OCI-LY1 (cell line): ENCODE measurements around the gene SLC35A3.
"Not testable (repeated sequence)": the region's sequence is repeated elsewhere in the genome, so short reads cannot be mapped to it uniquely, and the experiment has no call there.

ENCODE experiments used
- H2AFZ ChIP-seq: fragments of 200-600 bp; sonication (generic), shearing (Covaris generic); 2 replicates; pipeline ENCODE4 v1.6.0; 2014; ENCODE audit warnings: antibody characterized with exemption, mild to moderate bottlenecking, low read length
- H3F3A ChIP-seq: fragments of 200-600 bp; sonication (generic), shearing (Covaris generic); 2 replicates; pipeline ENCODE4 v1.6.0; 2014; ENCODE audit warnings: mild to moderate bottlenecking, antibody characterized with exemption, low read length, moderate library complexity; ENCODE audit not compliant: insufficient read depth
- H3K27ac ChIP-seq: fragments of 200-600 bp; sonication (generic); 2 replicates; pipeline ENCODE4 v1.5.1; 2014; ENCODE audit warnings: low read length, mixed run types, mild to moderate bottlenecking, low read depth; ENCODE audit not compliant: poor library complexity, severe bottlenecking
- H3K27me3 ChIP-seq: fragments of 200-600 bp; sonication (generic); 2 replicates; pipeline ENCODE4 v1.6.0; 2014; ENCODE audit warnings: antibody characterized with exemption, mild to moderate bottlenecking, low read length, moderate library complexity; ENCODE audit not compliant: insufficient read depth
- H3K36me3 ChIP-seq: fragments of 200-600 bp; sonication (generic); 2 replicates; pipeline ENCODE4 v1.6.1; 2014; ENCODE audit warnings: mild to moderate bottlenecking, antibody characterized with exemption, low read length, moderate library complexity, mixed read lengths; ENCODE audit not compliant: insufficient read depth
- H3K4me1 ChIP-seq: fragments of 200-600 bp; sonication (generic); 2 replicates; pipeline ENCODE4 v1.5.1; 2014; ENCODE audit warnings: mild to moderate bottlenecking, low read length, moderate library complexity; ENCODE audit not compliant: insufficient read depth, severe bottlenecking
- H3K4me2 ChIP-seq: fragments of 200-600 bp; sonication (generic), shearing (Covaris generic); 2 replicates; pipeline ENCODE4 v1.6.1; 2014; ENCODE audit warnings: low read length
- H3K4me3 ChIP-seq: fragments of 200-600 bp; sonication (generic); 2 replicates; pipeline ENCODE4 v1.5.1; 2014; ENCODE audit warnings: low read length, low read depth, mild to moderate bottlenecking, mixed read lengths; ENCODE audit not compliant: poor library complexity, severe bottlenecking
- H3K79me2 ChIP-seq: fragments of 200-600 bp; shearing (Covaris generic); 2 replicates; pipeline ENCODE4 v1.6.1; 2016; ENCODE audit warnings: mixed run types, low read length, mixed read lengths; ENCODE audit not compliant: insufficient read depth
- H3K9ac ChIP-seq: fragments of 200-600 bp; sonication (generic), shearing (Covaris generic); 2 replicates; pipeline ENCODE4 v1.6.1; 2014; ENCODE audit warnings: mild to moderate bottlenecking, low read length, mixed read lengths
- H3K9me2 ChIP-seq: fragments of 200-600 bp; sonication (generic), shearing (Covaris generic); 2 replicates; pipeline ENCODE4 v1.6.1; 2014; ENCODE audit warnings: low read depth, mild to moderate bottlenecking, low read length, mixed read lengths
- H3K9me3 ChIP-seq: fragments of 200-600 bp; shearing (Covaris generic); 2 replicates; pipeline ENCODE4 v1.6.1; 2014; ENCODE audit warnings: low read length, mixed read lengths
- H4K20me1 ChIP-seq: fragments of 200-600 bp; sonication (generic), shearing (Covaris generic); 2 replicates; pipeline ENCODE4 v1.6.0; 2016; ENCODE audit warnings: mild to moderate bottlenecking, low read length; ENCODE audit not compliant: insufficient read depth
- EZH2 ChIP-seq: fragments of 200-600 bp; sonication (generic), shearing (Covaris generic); IDR thresholded peaks from 2 replicates; pipeline ENCODE4 v1.8.0; 2017; ENCODE audit warnings: borderline replicate concordance, mixed run types, mild to moderate bottlenecking, antibody characterized with exemption, low read length, moderate library complexity, mixed read lengths
- TF ChIP-seq, protein P1 (sequence below): fragments of 200-600 bp; sonication (generic), shearing (Covaris generic); IDR thresholded peaks from 2 replicates; pipeline ENCODE4 v1.5.1; 2017; ENCODE audit warnings: mild to moderate bottlenecking, antibody characterized with exemption, low read length, moderate library complexity, mixed read lengths

SLC35A3 gene

DNA sequence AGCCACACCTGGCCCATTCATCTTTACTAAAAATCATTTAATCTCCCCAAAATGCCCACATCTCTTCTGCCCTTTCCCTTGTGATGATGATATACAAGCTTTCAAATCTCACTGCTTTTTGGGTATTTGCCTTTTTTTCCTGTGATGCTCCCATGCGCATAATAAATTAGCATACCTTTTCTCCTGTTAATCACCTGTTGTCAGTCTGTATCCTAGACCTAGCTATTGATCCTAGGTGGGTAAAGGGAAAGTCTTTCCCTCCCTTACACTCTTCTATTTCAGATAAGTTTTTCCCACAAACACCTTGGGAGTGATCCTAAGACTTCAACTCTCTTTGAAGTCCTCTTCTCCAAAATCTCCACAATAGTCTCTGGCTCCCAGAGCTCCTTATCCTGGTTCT is 12.0 kb upstream of the SLC35A3 start:
- Histone ChIP-seq H3K9me2 (no peaks in the 10 kb centered on the region), H4K20me1 (no peaks in the 10 kb centered on the region), H3K9ac (no peak overlapping the region), H3K27me3 (no peaks in the 10 kb centered on the region), H3K9me3 (0 out of 2 replicates have a peak, but pooled peaks cover 3% of the 10 kb centered on the region), H3K27ac (no peak overlapping the region), H3K4me2 (no peak overlapping the region), H3K4me3 (no peak overlapping the region), H3K36me3 (no peaks in the 10 kb centered on the region), H3K4me1 (no peaks in the 10 kb centered on the region), H2AFZ (no peak overlapping the region), H3F3A (no peaks in the 10 kb centered on the region), H3K79me2 (no peaks in the 10 kb centered on the region)
- TF ChIP-seq EZH2 = no peak
- TF ChIP-seq, protein P1, sequence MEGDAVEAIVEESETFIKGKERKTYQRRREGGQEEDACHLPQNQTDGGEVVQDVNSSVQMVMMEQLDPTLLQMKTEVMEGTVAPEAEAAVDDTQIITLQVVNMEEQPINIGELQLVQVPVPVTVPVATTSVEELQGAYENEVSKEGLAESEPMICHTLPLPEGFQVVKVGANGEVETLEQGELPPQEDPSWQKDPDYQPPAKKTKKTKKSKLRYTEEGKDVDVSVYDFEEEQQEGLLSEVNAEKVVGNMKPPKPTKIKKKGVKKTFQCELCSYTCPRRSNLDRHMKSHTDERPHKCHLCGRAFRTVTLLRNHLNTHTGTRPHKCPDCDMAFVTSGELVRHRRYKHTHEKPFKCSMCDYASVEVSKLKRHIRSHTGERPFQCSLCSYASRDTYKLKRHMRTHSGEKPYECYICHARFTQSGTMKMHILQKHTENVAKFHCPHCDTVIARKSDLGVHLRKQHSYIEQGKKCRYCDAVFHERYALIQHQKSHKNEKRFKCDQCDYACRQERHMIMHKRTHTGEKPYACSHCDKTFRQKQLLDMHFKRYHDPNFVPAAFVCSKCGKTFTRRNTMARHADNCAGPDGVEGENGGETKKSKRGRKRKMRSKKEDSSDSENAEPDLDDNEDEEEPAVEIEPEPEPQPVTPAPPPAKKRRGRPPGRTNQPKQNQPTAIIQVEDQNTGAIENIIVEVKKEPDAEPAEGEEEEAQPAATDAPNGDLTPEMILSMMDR = no peak

DNA sequence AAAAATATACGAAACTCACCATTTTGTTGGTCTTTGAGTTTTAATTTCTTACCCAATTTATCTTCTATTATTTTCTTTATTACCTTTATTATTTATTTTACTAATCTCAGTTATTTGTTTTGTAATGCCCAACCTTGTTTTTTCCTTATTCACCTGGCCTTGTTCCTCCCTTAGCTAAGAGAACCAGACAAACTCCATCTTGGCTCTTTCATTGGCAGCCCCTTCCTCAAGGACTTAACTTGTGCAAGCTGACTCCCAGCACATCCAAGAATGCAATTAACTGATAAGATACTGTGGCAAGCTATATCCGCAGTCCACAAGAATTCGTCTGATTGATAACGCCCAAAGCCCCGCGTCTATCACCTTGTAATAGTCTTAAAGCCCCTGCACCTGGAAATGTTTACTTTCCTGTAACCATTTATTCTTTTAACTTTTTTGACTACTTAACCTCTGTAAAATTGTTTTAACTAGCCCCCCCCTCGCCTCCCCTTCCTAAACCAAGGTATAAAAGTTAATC is 10.5 kb upstream of the SLC35A3 start:
- H3K9ac ChIP-seq, H3K27ac ChIP-seq, H3K9me3 ChIP-seq, H4K20me1 ChIP-seq, H3F3A ChIP-seq, H3K36me3 ChIP-seq, H3K4me2 ChIP-seq, H3K27me3 ChIP-seq, H3K79me2 ChIP-seq, H2AFZ ChIP-seq, H3K4me3 ChIP-seq, H3K4me1 ChIP-seq, H3K9me2 ChIP-seq: not testable (repeated sequence)

DNA sequence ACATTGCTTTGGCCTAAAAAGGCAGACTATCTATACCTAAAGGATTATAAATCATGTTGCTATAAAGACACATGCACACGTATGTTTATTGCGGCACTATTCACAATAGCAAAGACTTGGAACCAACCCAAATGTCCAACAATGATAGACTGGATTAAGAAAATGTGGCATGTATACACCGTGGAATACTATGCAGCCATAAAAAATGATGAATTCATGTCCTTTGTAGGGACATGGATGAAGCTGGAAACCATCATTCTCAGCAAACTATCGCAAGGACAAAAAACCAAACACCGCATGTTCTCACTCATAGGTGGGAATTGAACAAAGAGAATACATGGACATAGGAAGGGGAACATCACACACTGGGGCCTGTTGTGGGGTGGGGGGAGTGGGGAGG is 9.5 kb upstream of the SLC35A3 start:
- H3K9ac ChIP-seq, H2AFZ ChIP-seq, H3K79me2 ChIP-seq, H3K4me3 ChIP-seq, H3K9me3 ChIP-seq, H3K4me2 ChIP-seq, H3K36me3 ChIP-seq, H3K4me1 ChIP-seq, H4K20me1 ChIP-seq, H3K27me3 ChIP-seq, H3K27ac ChIP-seq, H3F3A ChIP-seq, H3K9me2 ChIP-seq: not testable (repeated sequence)

DNA sequence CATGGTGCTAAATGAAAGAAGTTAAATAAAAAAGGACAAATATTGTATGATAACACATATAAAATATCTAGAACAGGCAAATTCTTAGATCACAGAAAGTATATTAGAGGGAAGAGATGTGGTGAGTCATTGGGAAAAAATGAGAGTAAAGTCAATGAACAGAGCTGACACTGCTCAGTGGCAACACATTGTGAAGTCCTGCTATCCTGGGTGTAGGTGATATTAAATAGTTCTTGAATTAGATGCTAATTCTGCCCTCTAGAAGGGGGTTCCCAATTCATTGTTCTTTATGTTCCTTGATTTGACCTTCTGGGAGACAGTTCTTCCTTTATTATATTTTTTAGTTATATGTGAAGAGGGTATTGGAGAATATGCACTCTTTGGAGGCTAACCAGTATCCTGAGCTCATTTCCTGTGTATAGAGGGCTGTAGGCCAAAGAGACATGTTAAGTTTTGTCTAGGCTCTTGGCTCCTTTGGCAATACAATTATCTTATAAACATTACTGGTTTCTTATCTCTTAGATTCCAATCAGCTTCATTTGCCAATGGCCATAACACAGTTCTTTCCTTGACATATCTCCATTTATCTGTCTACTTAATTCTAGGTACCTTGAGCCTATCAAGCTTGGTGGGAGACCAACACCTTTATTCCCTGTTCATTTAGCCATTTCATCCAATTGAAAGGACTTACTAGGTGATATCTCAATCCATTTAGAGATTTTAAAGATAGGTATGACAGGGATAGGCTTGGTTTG is 6.6 kb upstream of the SLC35A3 start:
- TF ChIP-seq, protein P1 = no peak
- no peak for TF ChIP-seq EZH2
- no peak overlapping the region for H3K4me3 ChIP-seq
- no peak overlapping the region for H3K27ac ChIP-seq
- no peaks in the 10 kb centered on the region for H3K9me3 ChIP-seq
- H4K20me1 ChIP-seq = no peaks in the 10 kb centered on the region
- H3K9me2 ChIP-seq = no peaks in the 10 kb centered on the region
- no peak overlapping the region for H3K9ac ChIP-seq
- H3K36me3 ChIP-seq = no peaks in the 10 kb centered on the region
- no peaks in the 10 kb centered on the region; the same call in 1 of the 2 replicates for H3F3A ChIP-seq
- H3K4me1 ChIP-seq = no peaks in the 10 kb centered on the region
- no peak overlapping the region for H3K4me2 ChIP-seq
- H3K27me3 ChIP-seq = no peaks in the 10 kb centered on the region
- H3K79me2 ChIP-seq = no peaks in the 10 kb centered on the region
- no peak overlapping the region for H2AFZ ChIP-seq
